SK-N-SH (cell line): ENCODE results near the gene ADRA2B. TPM values are rescaled to one million over a fixed set of nuclear protein-coding genes. Genes with fewer than 3 reads are reported as not detected.

Experiments used
- CTCF ChIA-PET: fragments of 300-600, 350-600 bp; formaldehyde crosslinking; extraction: SDS; loops from one replicate; lab custom pipeline; 2021; lab: Yijun Ruan, JAX
- POLR2A ChIA-PET: fragments of 350-600 bp; sonication (Branson Sonifier 250); formaldehyde crosslinking; extraction: SDS; loops from one replicate; lab custom pipeline; 2020; ENCODE audit warnings: antibody characterized with exemption, inconsistent platforms; lab: Yijun Ruan, JAX
- DNase-seq: peaks from one replicate; pipeline ENCODE4 v3.0.0; 2012
- H2AFZ ChIP-seq: fragments of 200-600 bp; sonication (generic); 2 replicates; pipeline ENCODE4 v1.8.1; 2016; ENCODE audit warnings: antibody characterized with exemption, mild to moderate bottlenecking, low read depth
- H3F3A ChIP-seq: fragments of 200-600 bp; sonication (generic); replicated peaks from 2 replicates; pipeline ENCODE3; 2016; ENCODE audit warnings: antibody characterized with exemption, mild to moderate bottlenecking; ENCODE audit not compliant: insufficient read depth
- H3K27ac ChIP-seq, 2 experiments: fragments of 200-500 bp in 1 of 2; fragments of 200-600 bp in 1 of 2; sonication (Bioruptor generic) in 1 of 2; sonication (generic), shearing (Covaris generic) in 1 of 2; 2 replicates each; pipeline versions ENCODE4 v1.5.1 to v1.6.1; 2014 to 2016; ENCODE audit warnings: low read depth in 2 of 2, inconsistent platforms in 1 of 2, low read length in 1 of 2, mild to moderate bottlenecking in 1 of 2, mixed read lengths in 1 of 2
- H3K27me3 ChIP-seq: fragments of 200-600 bp; sonication (generic), shearing (Covaris generic); 2 replicates; pipeline ENCODE4 v1.6.1; 2016; ENCODE audit warnings: mixed run types; ENCODE audit not compliant: insufficient read depth
- H3K36me3 ChIP-seq, 2 experiments: fragments of 200-500 bp in 1 of 2; fragments of 200-600 bp in 1 of 2; sonication (Bioruptor generic) in 1 of 2; sonication (generic) in 1 of 2; replicated peaks in 1 of 2; 2 replicates each; pipeline versions ENCODE3 to v1.5.1; 2014 to 2016; ENCODE audit warnings: low read length in 1 of 2, mild to moderate bottlenecking in 1 of 2; ENCODE audit not compliant: insufficient read depth in 2 of 2, control insufficient read depth in 1 of 2
- H3K4me1 ChIP-seq, 2 experiments: fragments of 200-500 bp in 1 of 2; fragments of 200-600 bp in 1 of 2; sonication (Bioruptor generic) in 1 of 2; sonication (generic), shearing (Covaris generic) in 1 of 2; 2 replicates each; pipeline versions ENCODE4 v1.5.1 to v1.6.1; 2014 to 2016; ENCODE audit warnings: low read depth in 1 of 2, low read length in 1 of 2, mixed run types in 1 of 2; ENCODE audit not compliant: insufficient read depth in 2 of 2, control insufficient read depth in 1 of 2
- H3K4me2 ChIP-seq: fragments of 200-600 bp; sonication (generic), shearing (Covaris generic); 2 replicates; pipeline ENCODE4 v1.6.1; 2017; ENCODE audit warnings: mixed run types
- H3K4me3 ChIP-seq, 2 experiments: fragments of 200-500 bp in 1 of 2; fragments of 200-600 bp in 1 of 2; sonication (Bioruptor generic) in 1 of 2; sonication (generic), shearing (Covaris generic) in 1 of 2; 2 replicates each; pipeline versions ENCODE4 v1.5.1 to v1.8.1; 2014 to 2016; ENCODE audit warnings: low read depth in 2 of 2, inconsistent platforms in 1 of 2, low read length in 1 of 2, mild to moderate bottlenecking in 1 of 2, mixed read lengths in 1 of 2, moderate library complexity in 1 of 2
- H3K79me2 ChIP-seq: fragments of 200-600 bp; sonication (generic); 2 replicates; pipeline ENCODE4 v1.8.1; 2017; ENCODE audit warnings: mild to moderate bottlenecking; ENCODE audit not compliant: insufficient read depth
- H3K9ac ChIP-seq: fragments of 200-600 bp; sonication (generic); 2 replicates; pipeline ENCODE4 v1.6.1; 2017; ENCODE audit warnings: mixed run types
- H3K9me2 ChIP-seq: fragments of 200-600 bp; sonication (generic); 2 replicates; pipeline ENCODE4 v1.6.1; 2017; ENCODE audit warnings: mixed run types
- H3K9me3 ChIP-seq: fragments of 200-600 bp; sonication (generic); 2 replicates; pipeline ENCODE4 v1.6.1; 2017; ENCODE audit warnings: mixed run types, mild to moderate bottlenecking, moderate library complexity
- H4K20me1 ChIP-seq: fragments of 200-600 bp; sonication (generic); 2 replicates; pipeline ENCODE4 v1.6.1; 2017; ENCODE audit warnings: mild to moderate bottlenecking, mixed run types; ENCODE audit not compliant: insufficient read depth
- EP300 ChIP-seq, 2 experiments: IDR thresholded peaks; 2 replicates each; pipeline versions ENCODE4 v1.4.0 to v1.6.1; 2012; ENCODE audit warnings: borderline replicate concordance in 1 of 2, low read depth in 1 of 2, low read length in 1 of 2
- EZH2phosphoT487 ChIP-seq: fragments of 200-600 bp; sonication (generic); IDR thresholded peaks from 2 replicates; pipeline ENCODE4 v1.6.1; 2017; ENCODE audit warnings: low read depth, mixed run types, mild to moderate bottlenecking, antibody characterized with exemption, moderate library complexity, borderline replicate concordance
- FOXJ3 ChIP-seq: sonication (generic); formaldehyde crosslinking; IDR thresholded peaks from 2 replicates; pipeline ENCODE4 v1.5.1; 2020; ENCODE audit warnings: mild to moderate bottlenecking, missing genetic modification reagents
- FOXM1 ChIP-seq: IDR thresholded peaks from 2 replicates; pipeline ENCODE4 v1.4.0; 2012; ENCODE audit warnings: low read depth, mild to moderate bottlenecking
- GABPA ChIP-seq: IDR thresholded peaks from 2 replicates; pipeline ENCODE4 v1.4.0; 2012; ENCODE audit warnings: low read depth, mild to moderate bottlenecking
- IRF3 ChIP-seq: fragments of 150-350 bp; IDR thresholded peaks from 2 replicates; pipeline ENCODE4 v1.6.1; 2016; ENCODE audit warnings: mild to moderate bottlenecking, low read depth, low read length
- JUND ChIP-seq: IDR thresholded peaks from 2 replicates; pipeline ENCODE4 v1.4.0; 2012
- MAX ChIP-seq: IDR thresholded peaks from 2 replicates; pipeline ENCODE4 v1.4.0; 2012; ENCODE audit warnings: low read depth
- MEF2A ChIP-seq: IDR thresholded peaks from 2 replicates; pipeline ENCODE4 v1.4.0; 2012; ENCODE audit warnings: low read depth, borderline replicate concordance
- RAD21 ChIP-seq: IDR thresholded peaks from 2 replicates; pipeline ENCODE4 v1.6.1; 2012; ENCODE audit warnings: mild to moderate bottlenecking, low read length
- REST ChIP-seq: IDR thresholded peaks from 2 replicates; pipeline ENCODE4 v1.6.1; 2012; ENCODE audit warnings: mild to moderate bottlenecking, low read depth, low read length, moderate library complexity
- SMC3 ChIP-seq: IDR thresholded peaks from 2 replicates; pipeline ENCODE4 v1.6.1; 2012; ENCODE audit warnings: low read depth, low read length, improper control_type of control experiment
- TAF1 ChIP-seq: IDR thresholded peaks from 2 replicates; pipeline ENCODE4 v1.6.1; 2012; ENCODE audit warnings: low read depth, mild to moderate bottlenecking, low read length, moderate library complexity, borderline replicate concordance
- TEAD4 ChIP-seq: IDR thresholded peaks from 2 replicates; pipeline ENCODE4 v1.4.0; 2012; ENCODE audit warnings: mild to moderate bottlenecking, borderline replicate concordance; ENCODE audit not compliant: insufficient read depth
- YY1 ChIP-seq: IDR thresholded peaks from 2 replicates; pipeline ENCODE4 v1.4.0; 2012; ENCODE audit warnings: low read depth, mild to moderate bottlenecking
- WGBS: methylation state at CpG from one replicate; pipeline ENCODE4 v1.1.6; 2017; ENCODE audit warnings: low lambda C conversion rate; 5-methylcytosine and 5-hydroxymethylcytosine counted together
- polyA plus RNA-seq, 3 experiments: library from polyadenylated mRNA; depleted of rRNA; stranded (reverse); fragments of >200 nt; gene quantifications; 2 replicates each; pipeline ENCODE4 v1.2.3, GENCODE V29; 2012
- TF ChIP-seq, protein P1 (sequence below): IDR thresholded peaks from 2 replicates; pipeline ENCODE4 v1.4.0; 2012; ENCODE audit warnings: low read depth, borderline replicate concordance
- TF ChIP-seq, protein P2 (sequence below): IDR thresholded peaks from 2 replicates; pipeline ENCODE4 v1.4.0; 2012; ENCODE audit warnings: low read depth, borderline replicate concordance

ADRA2B gene
- polyA plus RNA-seq, 1 of the 3 experiments (the other 2 are of a cell fraction), result not detected

DNA sequence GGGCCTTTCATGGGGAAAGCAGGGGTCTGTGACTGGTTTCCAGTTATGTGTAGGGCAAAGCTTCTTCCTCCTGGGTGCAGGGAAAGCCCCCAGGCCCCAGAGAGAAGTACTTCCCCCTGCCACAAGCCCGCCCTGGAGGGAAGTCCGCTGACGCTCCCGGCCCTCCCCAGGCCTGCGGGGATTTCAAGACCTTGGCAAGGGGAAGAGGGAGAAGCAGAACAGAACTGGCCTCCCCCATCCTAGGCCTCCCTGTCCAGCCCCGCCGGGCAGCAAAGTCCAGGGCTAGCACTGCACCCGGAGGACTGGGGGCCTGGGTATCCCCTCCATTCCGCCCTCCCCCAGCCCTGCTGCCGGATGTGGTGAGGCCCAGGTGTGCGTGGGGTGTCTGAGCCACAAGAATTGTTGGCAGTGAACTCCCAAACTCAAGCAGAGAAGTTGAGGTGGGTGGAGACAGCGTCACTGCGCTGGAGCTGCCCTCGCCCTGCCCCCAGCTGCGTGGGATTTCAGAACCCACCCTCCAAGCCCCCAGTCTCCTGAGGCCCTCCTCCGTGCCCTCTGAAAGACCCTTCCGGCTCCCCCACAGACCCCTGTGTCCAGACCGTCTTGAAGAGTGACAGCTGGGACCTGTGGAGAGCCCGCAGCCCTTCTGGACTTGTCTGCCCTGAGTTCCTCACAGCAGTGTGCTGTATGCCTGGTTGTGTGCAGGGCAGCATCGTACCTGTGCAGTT lies 29.9 kb upstream of the ADRA2B start:
- peaks cover 33 to 58% of the 10 kb centered on the region in 2 experiments for H3K4me1 ChIP-seq
- 45% methylated on average over 6 of the region's 20 CpGs for WGBS
- H3K9me3 ChIP-seq, result no peaks in the 10 kb centered on the region
- H3K27ac ChIP-seq, result peak overlapping the region; percentile 88 to 95
- peaks cover 12% of the 10 kb centered on the region; the same call in 1 of the 2 replicates for H3K79me2 ChIP-seq
- no peaks in the 10 kb centered on the region for H3K36me3 ChIP-seq
- DNase-seq, result peak; percentile 57
- H4K20me1 ChIP-seq, result no peaks in the 10 kb centered on the region
- ChIA-PET CTCF (interaction anchor here (0.9 to 4.4 kb wide), 8 partner anchors 8 to 154 kb away, joined by 3 to 28 read pairs (median 6); partner anchors contain the start of genes ADRA2B, ASTL and CIAO1), POLR2A (no interaction called here)
- peak overlapping the region; percentile 69 for H3K4me2 ChIP-seq
- no peaks in the 10 kb centered on the region for H3K9me2 ChIP-seq
- no peaks in the 10 kb centered on the region for H3K27me3 ChIP-seq
- H2AFZ ChIP-seq, result peak overlapping the region; percentile 37; the same call in 1 of the 2 replicates
- TF ChIP-seq YY1, result no peak
- TF ChIP-seq TEAD4, result no peak
- no peak for TF ChIP-seq FOXJ3 (CRISPR knock-in tag)
- no peak for TF ChIP-seq TAF1
- TF ChIP-seq EZH2phosphoT487, result no peak
- H3K4me3 ChIP-seq, result no peak overlapping the region; a peak in 1 of 4 replicates
- peaks cover 29% of the 10 kb centered on the region for H3F3A ChIP-seq
- peak overlapping the region; percentile 62; the same call in 1 of the 2 replicates for H3K9ac ChIP-seq

- H3K36me3 ChIP-seq, result no peaks in the 10 kb centered on the region
- ChIA-PET POLR2A (no interaction called here), CTCF (interaction anchor here (0.9 to 4.4 kb wide), 6 partner anchors 13 to 153 kb away, joined by 3 to 28 read pairs (median 6); partner anchors contain the start of genes ADRA2B and CIAO1)
- peak overlapping the region; percentile 62; the same call in 1 of the 2 replicates for H3K9ac ChIP-seq
- no peaks in the 10 kb centered on the region for H3K27me3 ChIP-seq
- TF ChIP-seq GABPA (no peak), FOXM1 (no peak), TAF1 (no peak), EP300 (IDR thresholded peaks at IDR 0.05; ENCODE audit: borderline replicate concordance in 1 of 2, low read depth in 1 of 2, low read length in 1 of 2) (no peak), JUND (no peak), FOXJ3 (CRISPR knock-in tag) (no peak), SMC3 (no peak), REST (no peak), TEAD4 (no peak), MAX (no peak), IRF3 (no peak), MEF2A (no peak), RAD21 (no peak)
- TF ChIP-seq, protein P1, sequence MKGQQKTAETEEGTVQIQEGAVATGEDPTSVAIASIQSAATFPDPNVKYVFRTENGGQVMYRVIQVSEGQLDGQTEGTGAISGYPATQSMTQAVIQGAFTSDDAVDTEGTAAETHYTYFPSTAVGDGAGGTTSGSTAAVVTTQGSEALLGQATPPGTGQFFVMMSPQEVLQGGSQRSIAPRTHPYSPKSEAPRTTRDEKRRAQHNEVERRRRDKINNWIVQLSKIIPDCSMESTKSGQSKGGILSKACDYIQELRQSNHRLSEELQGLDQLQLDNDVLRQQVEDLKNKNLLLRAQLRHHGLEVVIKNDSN, result no peak
- TF ChIP-seq, protein P2, sequence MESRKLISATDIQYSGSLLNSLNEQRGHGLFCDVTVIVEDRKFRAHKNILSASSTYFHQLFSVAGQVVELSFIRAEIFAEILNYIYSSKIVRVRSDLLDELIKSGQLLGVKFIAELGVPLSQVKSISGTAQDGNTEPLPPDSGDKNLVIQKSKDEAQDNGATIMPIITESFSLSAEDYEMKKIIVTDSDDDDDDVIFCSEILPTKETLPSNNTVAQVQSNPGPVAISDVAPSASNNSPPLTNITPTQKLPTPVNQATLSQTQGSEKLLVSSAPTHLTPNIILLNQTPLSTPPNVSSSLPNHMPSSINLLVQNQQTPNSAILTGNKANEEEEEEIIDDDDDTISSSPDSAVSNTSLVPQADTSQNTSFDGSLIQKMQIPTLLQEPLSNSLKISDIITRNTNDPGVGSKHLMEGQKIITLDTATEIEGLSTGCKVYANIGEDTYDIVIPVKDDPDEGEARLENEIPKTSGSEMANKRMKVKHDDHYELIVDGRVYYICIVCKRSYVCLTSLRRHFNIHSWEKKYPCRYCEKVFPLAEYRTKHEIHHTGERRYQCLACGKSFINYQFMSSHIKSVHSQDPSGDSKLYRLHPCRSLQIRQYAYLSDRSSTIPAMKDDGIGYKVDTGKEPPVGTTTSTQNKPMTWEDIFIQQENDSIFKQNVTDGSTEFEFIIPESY, result no peak
- H3K9me2 ChIP-seq, result no peaks in the 10 kb centered on the region
- no peak for DNase-seq
- H3K4me2 ChIP-seq, result peak overlapping the region; percentile 69; the same call in 1 of the 2 replicates
- peaks cover 33 to 58% of the 10 kb centered on the region in 2 experiments for H3K4me1 ChIP-seq
- no peak overlapping the region for H2AFZ ChIP-seq
- H3K79me2 ChIP-seq, result peaks cover 12% of the 10 kb centered on the region; the same call in 1 of the 2 replicates
- H3K9me3 ChIP-seq, result no peaks in the 10 kb centered on the region
- WGBS, result 58% methylated on average over 3 of the region's 3 CpGs
- H3F3A ChIP-seq, result peaks cover 29% of the 10 kb centered on the region
- no peaks in the 10 kb centered on the region for H4K20me1 ChIP-seq
- peak overlapping the region; percentile 88 to 95 for H3K27ac ChIP-seq
- no peak overlapping the region for H3K4me3 ChIP-seq
Measured at GRCh38 chr2:96145848-96146152, 29.4 kb upstream of the ADRA2B start.
